HG03103 (cell line): ENCODE data around the gene NFIA.
"Not testable (repeated sequence)": the region's sequence is repeated elsewhere in the genome, so short reads cannot be mapped to it uniquely, and the experiment has no call there.

Experiments
- ATAC-seq: cut with Tn5 transposase; IDR thresholded peaks from one replicate; pipeline ENCODE4 v1.9.1; 2021; ENCODE audit warnings: low read depth; ENCODE audit not compliant: unreplicated experiment

The NFIA gene

GRCh38 chr1:61260171-61260570, 177.8 kb downstream of the NFIA start:
- ATAC-seq: no peak

GRCh38 chr1:61261595-61261994, 179.2 kb downstream of the NFIA start:
- ATAC-seq: no peak

GRCh38 chr1:61263905-61264824, 181.8 kb downstream of the NFIA start:
- no peak for ATAC-seq

- no peak for ATAC-seq
These were observed 182.5 kb downstream of the NFIA start for GRCh38 chr1:61264825-61265242.

- ATAC-seq: no peak
These were observed 183.3 kb downstream of the NFIA start for GRCh38 chr1:61265665-61266064.

GRCh38 chr1:61266738-61267137, 184.4 kb downstream of the NFIA start:
- ATAC-seq: no peak

- no peak for ATAC-seq
These were observed 186.3 kb downstream of the NFIA start for GRCh38 chr1:61268546-61269240.

GRCh38 chr1:61269602-61270001, 187.2 kb downstream of the NFIA start:
- ATAC-seq: no peak

GRCh38 chr1:61270107-61270506, 187.7 kb downstream of the NFIA start:
- ATAC-seq: no peak

GRCh38 chr1:61270761-61271411, 188.5 kb downstream of the NFIA start:
- ATAC-seq: no peak

- ATAC-seq: no peak
These were observed 189.0 kb downstream of the NFIA start for GRCh38 chr1:61271412-61271789.

- ATAC-seq: no peak
These were observed 190.9 kb downstream of the NFIA start for GRCh38 chr1:61273167-61273705.

- ATAC-seq: no peak
These were observed 191.5 kb downstream of the NFIA start for GRCh38 chr1:61273861-61274260.

- ATAC-seq: no peak
These were observed 192.6 kb downstream of the NFIA start for GRCh38 chr1:61274939-61275338.

GRCh38 chr1:61276246-61276645, 193.9 kb downstream of the NFIA start:
- no peak for ATAC-seq

GRCh38 chr1:61277121-61277690, 194.8 kb downstream of the NFIA start:
- ATAC-seq: no peak

- ATAC-seq: not testable (repeated sequence)
These were observed 196.1 kb downstream of the NFIA start for GRCh38 chr1:61278503-61278902.

- no peak for ATAC-seq
These were observed 196.6 kb downstream of the NFIA start for GRCh38 chr1:61278966-61279365.

GRCh38 chr1:61279570-61279969, 197.2 kb downstream of the NFIA start:
- ATAC-seq: no peak

- no peak for ATAC-seq
These were observed 198.1 kb downstream of the NFIA start for GRCh38 chr1:61280452-61280851.

- no peak for ATAC-seq
These were observed 200.0 kb downstream of the NFIA start for GRCh38 chr1:61282387-61282786.
